ENCODE results near the gene SPTBN1. TPM values are rescaled to one million over a fixed set of nuclear protein-coding genes. Genes with fewer than 3 reads are reported as not detected.

SPTBN1 gene
- total and polyA plus RNA-seq, 2 experiments from 2014 or later = 125 to 435 TPM

GRCh38 chr2:54500404-54501205, 44.5 kb downstream of the SPTBN1 start:
- no peak for TF ChIP-seq CTCF (IDR thresholded peaks at IDR 0.05; ENCODE audit: low read depth, low read length)
- H3K27ac ChIP-seq = no peak overlapping the region
- no peak for DNase-seq (ENCODE audit: low read depth in 1 of 2, low spot score in 1 of 2)
- no peaks in the 10 kb centered on the region for H3K9me3 ChIP-seq (ENCODE audit: low read depth)
- H3K4me1 ChIP-seq (ENCODE audit: low read depth) = peaks cover 14% of the 10 kb centered on the region
- H3K36me3 ChIP-seq = no peaks in the 10 kb centered on the region
- no peaks in the 10 kb centered on the region for H3K27me3 ChIP-seq
- H3K4me3 ChIP-seq = no peak overlapping the region

GRCh38 chr2:54502731-54503130, 46.6 kb downstream of the SPTBN1 start:
- no peaks in the 10 kb centered on the region for H3K9me3 ChIP-seq (ENCODE audit: low read depth)
- no peak overlapping the region for H3K4me3 ChIP-seq
- TF ChIP-seq CTCF (IDR thresholded peaks at IDR 0.05; ENCODE audit: low read depth, low read length) = no peak
- peaks cover 14% of the 10 kb centered on the region for H3K4me1 ChIP-seq (ENCODE audit: low read depth)
- H3K36me3 ChIP-seq = no peaks in the 10 kb centered on the region
- H3K27me3 ChIP-seq = no peaks in the 10 kb centered on the region
- no peak for DNase-seq (ENCODE audit: low read depth in 1 of 2, low spot score in 1 of 2)
- H3K27ac ChIP-seq = peak overlapping the region; percentile 56

- Histone ChIP-seq H3K4me3 (no peak overlapping the region), H3K9me3 (ENCODE audit: low read depth) (no peaks in the 10 kb centered on the region), H3K36me3 (no peaks in the 10 kb centered on the region), H3K27me3 (no peaks in the 10 kb centered on the region), H3K4me1 (ENCODE audit: low read depth) (peaks cover 14% of the 10 kb centered on the region), H3K27ac (peak overlapping the region; percentile 56)
- peak; percentile 69 for TF ChIP-seq CTCF (IDR thresholded peaks at IDR 0.05; ENCODE audit: low read depth, low read length)
- DNase-seq (ENCODE audit: low read depth in 1 of 2, low spot score in 1 of 2) = peak; percentile 64 to 72
Observed at GRCh38 chr2:54503192-54503591, 47.1 kb downstream of the SPTBN1 start.

- no peak for DNase-seq (ENCODE audit: low read depth in 1 of 2, low spot score in 1 of 2)
- H3K27me3 ChIP-seq = no peaks in the 10 kb centered on the region
- no peaks in the 10 kb centered on the region for H3K9me3 ChIP-seq (ENCODE audit: low read depth)
- no peak overlapping the region for H3K27ac ChIP-seq
- H3K36me3 ChIP-seq = no peaks in the 10 kb centered on the region
- peaks cover 14% of the 10 kb centered on the region for H3K4me1 ChIP-seq (ENCODE audit: low read depth)
- no peak for TF ChIP-seq CTCF (IDR thresholded peaks at IDR 0.05; ENCODE audit: low read depth, low read length)
- H3K4me3 ChIP-seq = no peak overlapping the region
Observed at GRCh38 chr2:54503828-54504227, 47.7 kb downstream of the SPTBN1 start.

- no peak for DNase-seq (ENCODE audit: low read depth in 1 of 2, low spot score in 1 of 2)
- H3K9me3 ChIP-seq (ENCODE audit: low read depth) = no peaks in the 10 kb centered on the region
- no peaks in the 10 kb centered on the region for H3K27me3 ChIP-seq
- no peak overlapping the region for H3K4me3 ChIP-seq
- peaks cover 18% of the 10 kb centered on the region for H3K4me1 ChIP-seq (ENCODE audit: low read depth)
- TF ChIP-seq CTCF (IDR thresholded peaks at IDR 0.05; ENCODE audit: low read depth, low read length) = no peak
- H3K27ac ChIP-seq = no peak overlapping the region
- no peaks in the 10 kb centered on the region for H3K36me3 ChIP-seq
Observed at GRCh38 chr2:54504866-54505265, 48.7 kb downstream of the SPTBN1 start.
